K562 (cell line): ENCODE results near the gene PPP1CA. TPM values are rescaled to one million over a fixed set of nuclear protein-coding genes. Genes with fewer than 3 reads are reported as not detected.
A peak's percentile ranks its signal among the peaks of the same experiment; 100 is the strongest.

Experiments used
- ATAC-seq: fragments of 200-7000 bp; cut with Tn5 transposase; 3 replicates; pipeline ENCODE4 v1.9.1; 2020; ENCODE audit warnings: moderate library complexity
- BruUV-seq: library from RNA; stranded (reverse); fragments of 400-500 nt; replicated peaks from 2 replicates; lab custom pipeline; 2021; lab: Mats Ljungman, UMichigan
- CTCF ChIA-PET: fragments of 300-600 bp; formaldehyde crosslinking; extraction: SDS; loops from one replicate; lab custom pipeline; 2021; ENCODE audit warnings: low intra/inter-chr PET ratio; lab: Yijun Ruan, JAX
- POLR2A ChIA-PET: fragments of 300-600, 350-650 bp; sonication (Branson Sonifier 250); formaldehyde crosslinking; extraction: SDS; loops from one replicate; lab custom pipeline; 2021; ENCODE audit warnings: antibody characterized with exemption, inconsistent platforms; lab: Yijun Ruan, JAX
- DNase-seq, 4 experiments: peaks; one replicate each; pipeline versions ENCODE4 v3.0.0 to v3.0.0-alpha.2; 2011 to 2018; ENCODE audit warnings: low spot score in 3 of 4, mixed read lengths in 3 of 4; ENCODE audit errors: extremely low read depth in 1 of 4
- FAIRE-seq: peaks from 2 replicates; lab custom pipeline; 2011; peaks lifted over from hg19 to GRCh38; lab: Jason Lieb, UNC
- H2AFZ ChIP-seq: 2 replicates; pipeline ENCODE4 v1.6.0; 2011; ENCODE audit warnings: low read depth, low read length, control low read depth, inconsistent platforms
- H3K27ac ChIP-seq: fragments of 200-600 bp; 3 replicates; pipeline ENCODE4 v1.8.0; 2011; ENCODE audit warnings: low read depth, mild to moderate bottlenecking, control low read depth, inconsistent platforms, low read length, moderate library complexity, mixed read lengths; ENCODE audit errors: extremely low read depth
- H3K27me3 ChIP-seq, 2 experiments: fragments of 300-600 bp in 1 of 2; 2 replicates in 1 of 2; 3 replicates in 1 of 2; pipeline versions ENCODE4 v1.6.0 to v1.8.0; 2011; ENCODE audit warnings: inconsistent platforms in 2 of 2, low read length in 2 of 2, mild to moderate bottlenecking in 1 of 2, mixed read lengths in 1 of 2, moderate library complexity in 1 of 2; ENCODE audit not compliant: control insufficient read depth in 2 of 2, insufficient read depth in 2 of 2
- H3K36me3 ChIP-seq: fragments of 300-600 bp; 3 replicates; pipeline ENCODE4 v1.8.0; 2011; ENCODE audit warnings: mild to moderate bottlenecking, low read length, inconsistent platforms; ENCODE audit not compliant: control insufficient read depth, insufficient read depth
- H3K4me1 ChIP-seq, 2 experiments: fragments of 200-600 bp in 1 of 2; replicated peaks in 1 of 2; 2 replicates in 1 of 2; 3 replicates in 1 of 2; pipeline versions ENCODE4 v1.5.1 to v1.8.0; 2011; ENCODE audit warnings: inconsistent platforms in 2 of 2, low read length in 2 of 2, mild to moderate bottlenecking in 1 of 2, mixed read lengths in 1 of 2, moderate library complexity in 1 of 2; ENCODE audit not compliant: control insufficient read depth in 2 of 2, insufficient read depth in 2 of 2
- H3K4me2 ChIP-seq: 2 replicates; pipeline ENCODE4 v1.6.1; 2011; ENCODE audit warnings: low read length, control low read depth, inconsistent platforms, mixed read lengths; ENCODE audit not compliant: insufficient read depth
- H3K4me3 ChIP-seq: fragments of 200-600 bp; sonication (generic), shearing (Covaris generic); 2 replicates; pipeline ENCODE4 v1.5.1; 2016; ENCODE audit warnings: control low read depth, inconsistent platforms
- H3K79me2 ChIP-seq: fragments of 200-600 bp; 3 replicates; pipeline ENCODE4 v1.8.0; 2011; ENCODE audit warnings: low read length, inconsistent platforms; ENCODE audit not compliant: control insufficient read depth, insufficient read depth
- H3K9ac ChIP-seq, 2 experiments: 2 replicates each; pipeline versions ENCODE4 v1.6.0 to v1.6.1; 2011; ENCODE audit warnings: low read depth in 2 of 2, low read length in 2 of 2, control low read depth in 1 of 2, inconsistent platforms in 1 of 2, mild to moderate bottlenecking in 1 of 2, mixed read lengths in 1 of 2; ENCODE audit not compliant: insufficient read depth in 1 of 2
- H3K9me1 ChIP-seq: one replicate; pipeline ENCODE4 v1.6.0; 2011; ENCODE audit warnings: inconsistent platforms, mild to moderate bottlenecking, low read length, moderate library complexity; ENCODE audit not compliant: control insufficient read depth, insufficient read depth
- H3K9me3 ChIP-seq: replicated peaks from 2 replicates; pipeline ENCODE4 v1.5.1; 2011; ENCODE audit warnings: low read depth, low read length, inconsistent platforms; ENCODE audit not compliant: control insufficient read depth, insufficient read depth
- H4K20me1 ChIP-seq: replicated peaks from 2 replicates; pipeline ENCODE4 v1.6.1; 2011; ENCODE audit warnings: low read length, inconsistent platforms, mixed read lengths; ENCODE audit not compliant: control insufficient read depth, insufficient read depth
- ATF3 ChIP-seq, 2 experiments: fragments of 450-650 bp in 1 of 2; sonication (generic) in 1 of 2; formaldehyde crosslinking in 1 of 2; IDR thresholded peaks in 1 of 2; conservative IDR thresholded peaks in 1 of 2; 2 replicates each; pipeline versions ENCODE4 v1.6.1 to v1.8.1; 2016 to 2023; ENCODE audit warnings: mild to moderate bottlenecking in 2 of 2, moderate library complexity in 2 of 2, inconsistent platforms in 1 of 2, missing genetic modification reagents in 1 of 2
- CBX5 ChIP-seq: IDR thresholded peaks from 2 replicates; pipeline ENCODE4 v1.6.1; 2014; ENCODE audit warnings: low read depth, borderline replicate concordance
- CCAR2 ChIP-seq: fragments of 200-400 bp; formaldehyde crosslinking; IDR thresholded peaks from 2 replicates; pipeline ENCODE4 v1.6.1; 2017; ENCODE audit warnings: mild to moderate bottlenecking, low read depth, low read length
- KAT8 ChIP-seq: fragments of 450-650 bp; IDR thresholded peaks from 2 replicates; pipeline ENCODE4 v1.6.1; 2016; ENCODE audit warnings: low read depth, mild to moderate bottlenecking
- SMARCB1 ChIP-seq: IDR thresholded peaks from 2 replicates; pipeline ENCODE4 v1.6.1; 2011; ENCODE audit warnings: improper control_type of control experiment, low read depth; ENCODE audit not compliant: insufficient read length
- TAF15 ChIP-seq: fragments of 200-400 bp; formaldehyde crosslinking; IDR thresholded peaks from 2 replicates; pipeline ENCODE4 v1.6.1; 2017; ENCODE audit warnings: mild to moderate bottlenecking, low read depth, low read length, moderate library complexity
- TAF9B ChIP-seq: fragments of 450-650 bp; IDR thresholded peaks from 2 replicates; pipeline ENCODE4 v1.6.1; 2018; ENCODE audit warnings: mild to moderate bottlenecking; ENCODE audit not compliant: partially characterized antibody
- THRB ChIP-seq: fragments of 450-650 bp; formaldehyde crosslinking; conservative IDR thresholded peaks from 2 replicates; pipeline ENCODE4 v1.4.0; 2022; ENCODE audit warnings: mild to moderate bottlenecking, missing genetic modification characterization
- XRCC3 ChIP-seq: fragments of 450-650 bp; IDR thresholded peaks from 2 replicates; pipeline ENCODE4 v1.6.1; 2017; ENCODE audit warnings: mild to moderate bottlenecking, moderate library complexity
- XRCC5 ChIP-seq: fragments of 200-400 bp; formaldehyde crosslinking; IDR thresholded peaks from 2 replicates; pipeline ENCODE4 v1.6.1; 2017; ENCODE audit warnings: low read depth, mild to moderate bottlenecking, low read length
- ZNF224 ChIP-seq: sonication (generic); formaldehyde crosslinking; IDR thresholded peaks from 2 replicates; pipeline ENCODE4 v1.8.0; 2022; ENCODE audit warnings: mild to moderate bottlenecking, missing genetic modification reagents
- ZNF24 ChIP-seq: fragments of 450-650 bp; IDR thresholded peaks from 2 replicates; pipeline ENCODE4 v1.6.1; 2016
- WGBS: fragments of 100-300 bp; shearing (Covaris generic); methylation state at CpG from one replicate; pipeline ENCODE4 v1.1.6; 2016; ENCODE audit warnings: low coverage, mixed read lengths; ENCODE audit not compliant: insufficient coverage; ENCODE audit errors: missing lambda C conversion rate; 5-methylcytosine and 5-hydroxymethylcytosine counted together
- in situ Hi-C: fragments of 300-500 bp; cut with MboI; formaldehyde crosslinking; loops from 4 replicates; pipeline ENCODE4 v1.15.0; 2018; ENCODE audit warnings: inconsistent platforms, mixed read lengths
- intact Hi-C: fragments of 100-400 bp; cut with micrococcal nuclease; formaldehyde crosslinking; loops from 2 replicates; pipeline ENCODE4 v1.14.2; 2022
- polyA plus RNA-seq, 8 experiments: library from polyadenylated mRNA; depleted of rRNA in 4 of 8; stranded (reverse) in 5 of 8; unstranded in 3 of 8; fragments of >200 nt; fragmentation: Nextera tagmentation in 2 of 8; fragmentation: Illumina TruSeq in 1 of 8; extraction: Ambion mirVana in 2 of 8; extraction: Trizol in 1 of 8; gene quantifications; 2 replicates each; pipeline versions ENCODE4 v1.2.1 to v1.2.3, GENCODE V29; 2011 to 2014; ENCODE audit warnings: inconsistent platforms in 1 of 8, missing spikeins in 1 of 8
- total RNA-seq, 7 experiments: library from RNA; depleted of rRNA in 6 of 7; stranded (reverse); fragments of >200 nt in 6 of 7; fragmentation: Illumina TruSeq in 2 of 7; extraction: Trizol in 2 of 7; gene quantifications; 2 replicates each; pipeline versions ENCODE4 v1.2.1 to v1.2.3, GENCODE V29; 2011 to 2021; ENCODE audit warnings: low replicate concordance in 1 of 7
- TF ChIP-seq, protein P1 (sequence below): fragments of 450-650 bp; IDR thresholded peaks from 2 replicates; pipeline ENCODE4 v1.6.1; 2016; ENCODE audit warnings: low read depth, mild to moderate bottlenecking, moderate library complexity
- TF ChIP-seq, protein P2 (sequence below): sonication (generic); formaldehyde crosslinking; IDR thresholded peaks from 2 replicates; pipeline ENCODE4 v1.5.0; 2020; ENCODE audit warnings: missing genetic modification reagents

PPP1CA gene
- total and polyA plus RNA-seq, 9 of the 15 experiments (the other 6 are each of a cell fraction or from before 2014, with no cell fraction given), result 18.2 to 242 (median 188) TPM

GRCh38 chr11:67387518-67387917 lies 14.1 kb downstream of the PPP1CA start:
- intact Hi-C loops, result no loop called here
- DNase-seq (no peak), ATAC-seq (no peak), FAIRE-seq (no peak)
- ChIA-PET POLR2A (interaction anchor here (0.7 to 2.1 kb wide), 5 partner anchors 10 to 823 kb away, joined by 3 to 9 read pairs (median 4); partner anchors contain the start of gene PPP1CA), CTCF (no interaction called here)
- Histone ChIP-seq H3K4me3 (no peak overlapping the region), H3K9me3 (no peaks in the 10 kb centered on the region), H3K27ac (no peak overlapping the region), H4K20me1 (no peaks in the 10 kb centered on the region; the same call in 1 of the 2 replicates), H3K79me2 (peaks cover 22% of the 10 kb centered on the region), H3K9ac (peak overlapping the region in 1 of 2 experiments; percentile 73; a peak in 1 of 4 replicates), H3K27me3 (no peaks in the 10 kb centered on the region), H2AFZ (no peak overlapping the region), H3K4me2 (no peak overlapping the region), H3K9me1 (peaks cover 1% of the 10 kb centered on the region), H3K36me3 (no peaks in the 10 kb centered on the region; the same call in 2 of the 3 replicates), H3K4me1 (peaks cover 9 to 45% of the 10 kb centered on the region in 2 experiments; a peak in 4 of 5 replicates)
- 52% methylated on average over 6 of the region's 6 CpGs for WGBS
- BruUV-seq, result no TSS peak
- TF ChIP-seq ZNF24 (no peak), ZNF224 (CRISPR knock-in tag) (no peak), CCAR2 (no peak), TAF15 (no peak), SMARCB1 (no peak), ATF3 (IDR thresholded peaks at IDR 0.05) (no peak), ATF3 (CRISPR knock-in tag; conservative IDR thresholded peaks at IDR 0.05) (no peak), TAF9B (no peak), CBX5 (no peak), KAT8 (no peak), XRCC3 (no peak), THRB (CRISPR knock-in tag) (no peak), XRCC5 (no peak)
- TF ChIP-seq, protein P1, sequence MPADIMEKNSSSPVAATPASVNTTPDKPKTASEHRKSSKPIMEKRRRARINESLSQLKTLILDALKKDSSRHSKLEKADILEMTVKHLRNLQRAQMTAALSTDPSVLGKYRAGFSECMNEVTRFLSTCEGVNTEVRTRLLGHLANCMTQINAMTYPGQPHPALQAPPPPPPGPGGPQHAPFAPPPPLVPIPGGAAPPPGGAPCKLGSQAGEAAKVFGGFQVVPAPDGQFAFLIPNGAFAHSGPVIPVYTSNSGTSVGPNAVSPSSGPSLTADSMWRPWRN, result no peak
- TF ChIP-seq, protein P2, sequence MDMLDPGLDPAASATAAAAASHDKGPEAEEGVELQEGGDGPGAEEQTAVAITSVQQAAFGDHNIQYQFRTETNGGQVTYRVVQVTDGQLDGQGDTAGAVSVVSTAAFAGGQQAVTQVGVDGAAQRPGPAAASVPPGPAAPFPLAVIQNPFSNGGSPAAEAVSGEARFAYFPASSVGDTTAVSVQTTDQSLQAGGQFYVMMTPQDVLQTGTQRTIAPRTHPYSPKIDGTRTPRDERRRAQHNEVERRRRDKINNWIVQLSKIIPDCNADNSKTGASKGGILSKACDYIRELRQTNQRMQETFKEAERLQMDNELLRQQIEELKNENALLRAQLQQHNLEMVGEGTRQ (CRISPR knock-in tag), result no peak
- in situ Hi-C loops, result no loop called here
